ENCODE measurements around the gene BRD1. TPM values are rescaled to one million over a fixed set of nuclear protein-coding genes. Genes with fewer than 3 reads are reported as not detected.

The BRD1 gene
- total RNA-seq, 2 experiments from 2014 or later = 43.0 to 44.3 TPM

DNA sequence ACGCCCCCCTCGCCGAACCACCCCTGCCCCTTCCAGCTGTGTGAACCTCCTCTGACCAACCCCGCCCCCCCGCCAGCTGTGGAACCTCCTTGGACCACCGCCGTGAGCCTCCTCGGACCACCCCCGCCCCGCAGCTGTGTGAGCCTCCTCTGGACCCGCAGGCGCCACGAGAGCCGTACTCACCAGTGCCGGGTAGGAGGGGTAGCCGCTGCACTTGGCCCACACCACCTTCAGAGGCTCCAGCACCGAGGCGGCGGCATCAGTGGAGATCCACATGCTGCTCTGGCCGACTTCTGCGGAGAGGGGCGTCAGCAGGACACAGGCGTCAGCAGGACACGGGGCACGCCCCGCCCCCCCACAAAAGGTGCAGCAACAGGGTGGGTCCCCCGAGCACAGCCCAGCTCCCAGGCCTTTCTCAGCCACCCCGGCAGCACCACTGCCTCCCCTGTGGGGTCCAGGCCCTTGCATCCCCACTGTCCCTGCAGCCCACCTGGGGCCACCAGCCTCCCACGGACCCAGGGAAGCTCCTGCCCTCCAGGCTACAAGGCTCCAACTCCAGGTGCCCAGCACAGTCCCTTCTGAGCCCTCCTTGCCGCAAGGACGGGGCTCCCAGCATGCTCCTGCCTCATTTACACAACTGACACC is 51.7 kb downstream of the BRD1 start:
- CTCF ChIA-PET = no interaction called here

DNA sequence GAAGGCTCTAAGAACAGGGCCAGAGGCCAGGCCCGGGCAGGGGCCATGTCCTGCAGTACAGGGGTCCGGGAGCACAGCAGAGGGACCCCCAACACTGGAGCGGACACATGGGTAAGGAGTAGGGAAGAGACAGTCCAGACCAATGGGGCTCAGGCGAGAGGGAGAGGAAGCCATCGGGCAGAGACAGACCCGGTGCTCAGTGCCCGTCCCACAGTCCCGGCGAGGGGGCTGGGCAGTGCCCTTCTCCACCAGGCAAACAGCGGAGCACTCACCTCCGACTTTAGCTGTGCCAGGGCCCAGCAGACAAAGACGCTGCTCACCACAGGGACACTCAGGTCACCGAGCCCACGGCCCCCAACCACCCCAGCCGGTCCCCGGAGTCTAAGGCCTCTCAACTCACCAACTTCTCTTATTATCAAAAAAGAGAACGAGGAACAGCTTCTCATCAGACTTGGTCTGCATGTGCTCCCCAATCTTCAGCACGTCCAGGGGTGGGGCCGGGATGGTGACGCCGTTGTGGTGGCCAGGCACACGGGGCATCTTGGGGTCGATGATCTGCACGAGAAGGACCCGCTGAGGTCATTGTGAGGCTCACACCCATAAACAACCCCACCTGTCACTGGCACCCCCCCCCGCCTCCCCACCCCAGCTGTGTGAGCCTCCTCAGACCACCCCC is 52.3 kb downstream of the BRD1 start:
- Mint-ChIP-seq H3K27me3 (ENCODE audit: low read depth) (no peaks in the 10 kb centered on the region), H3K9me3 (ENCODE audit: insufficient read depth) (no peaks in the 10 kb centered on the region), H3K4me1 (ENCODE audit: low read depth) (peaks cover 30% of the 10 kb centered on the region), H3K27ac (no peak overlapping the region), H3K36me3 (ENCODE audit: low read depth) (peaks cover 42% of the 10 kb centered on the region), H3K4me3 (no peak overlapping the region)
- CTCF ChIA-PET = no interaction called here
- POLR2A ChIA-PET = no interaction called here
- DNase-seq (no peak), ATAC-seq (no peak)

More for the DNA sequence above, 51.7 kb downstream of the BRD1 start:
- no peak overlapping the region for H3K27ac Mint-ChIP-seq
- H3K4me3 Mint-ChIP-seq = no peak overlapping the region
- H3K4me1 Mint-ChIP-seq (ENCODE audit: low read depth) = peaks cover 24% of the 10 kb centered on the region
- ATAC-seq (no peak), DNase-seq (no peak)
- H3K27me3 Mint-ChIP-seq (ENCODE audit: low read depth) = no peaks in the 10 kb centered on the region
- POLR2A ChIA-PET = no interaction called here
- peaks cover 42% of the 10 kb centered on the region for H3K36me3 Mint-ChIP-seq (ENCODE audit: low read depth)
- H3K9me3 Mint-ChIP-seq (ENCODE audit: insufficient read depth) = no peaks in the 10 kb centered on the region

DNA sequence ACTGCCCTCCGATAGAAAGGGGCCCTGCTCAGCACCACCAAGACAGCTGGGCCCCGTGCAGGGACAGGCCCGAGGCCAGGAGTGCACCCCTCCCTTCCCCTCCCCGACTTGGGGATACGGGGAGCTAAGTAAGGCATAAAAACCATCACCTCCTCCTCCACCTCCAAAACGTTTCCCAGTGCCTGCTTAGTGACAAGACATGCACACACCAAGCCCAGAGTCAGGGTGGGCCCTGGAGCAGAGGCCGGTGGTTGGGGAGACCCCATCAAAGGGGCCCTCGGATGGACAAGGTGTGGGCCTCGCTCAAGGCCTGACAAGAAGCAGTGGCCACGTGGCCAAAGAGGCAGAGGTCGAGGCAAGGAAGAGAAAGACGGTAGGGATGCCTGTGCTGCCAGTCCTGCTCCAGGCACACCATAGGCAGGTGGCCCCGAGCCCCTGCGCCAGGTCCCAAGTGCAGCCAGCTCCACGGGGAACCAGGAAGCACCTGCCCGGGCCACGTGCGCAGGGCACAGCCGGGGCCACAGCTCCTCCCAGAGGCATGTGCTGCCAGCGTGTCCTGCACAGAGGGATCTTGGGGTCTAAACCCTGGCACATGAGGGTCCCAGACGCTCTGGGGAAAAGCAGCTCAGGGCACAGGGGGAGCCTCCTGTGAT is 53.0 kb downstream of the BRD1 start:
- Mint-ChIP-seq H3K9me3 (ENCODE audit: insufficient read depth) (no peaks in the 10 kb centered on the region), H3K36me3 (ENCODE audit: low read depth) (peaks cover 42% of the 10 kb centered on the region), H3K4me1 (ENCODE audit: low read depth) (peaks cover 31% of the 10 kb centered on the region), H3K4me3 (no peak overlapping the region), H3K27me3 (ENCODE audit: low read depth) (no peaks in the 10 kb centered on the region), H3K27ac (no peak overlapping the region)
- ChIA-PET CTCF (no interaction called here), POLR2A (no interaction called here)
- no peak for ATAC-seq
- DNase-seq = no peak

DNA sequence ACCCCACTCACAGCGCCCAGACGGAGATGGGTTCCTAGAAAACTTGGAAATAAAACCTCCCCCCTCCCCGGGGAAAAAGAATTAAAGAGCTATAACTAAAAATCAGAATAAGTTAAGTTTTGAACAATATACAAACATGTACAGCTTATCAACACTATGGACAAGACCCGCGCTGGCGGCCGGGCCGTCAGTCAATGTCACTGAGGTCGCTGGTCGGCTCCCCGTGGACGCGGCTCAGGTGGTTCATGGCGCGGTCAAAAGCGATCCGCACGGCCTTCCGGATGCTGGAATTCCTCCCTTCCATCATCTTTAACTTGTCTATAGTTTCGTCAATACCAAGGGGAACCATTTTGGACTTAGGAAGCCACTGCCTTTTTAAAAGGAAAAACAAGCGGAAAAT is 53.6 kb downstream of the BRD1 start:
- ATAC-seq = no peak
- H3K27ac Mint-ChIP-seq = no peak overlapping the region
- no peak for DNase-seq
- H3K4me1 Mint-ChIP-seq (ENCODE audit: low read depth) = peaks cover 31% of the 10 kb centered on the region
- CTCF ChIA-PET = no interaction called here
- H3K36me3 Mint-ChIP-seq (ENCODE audit: low read depth) = peaks cover 38% of the 10 kb centered on the region
- H3K4me3 Mint-ChIP-seq = no peak overlapping the region
- no peaks in the 10 kb centered on the region for H3K9me3 Mint-ChIP-seq (ENCODE audit: insufficient read depth)
- no peaks in the 10 kb centered on the region for H3K27me3 Mint-ChIP-seq (ENCODE audit: low read depth)
- POLR2A ChIA-PET = no interaction called here

DNA sequence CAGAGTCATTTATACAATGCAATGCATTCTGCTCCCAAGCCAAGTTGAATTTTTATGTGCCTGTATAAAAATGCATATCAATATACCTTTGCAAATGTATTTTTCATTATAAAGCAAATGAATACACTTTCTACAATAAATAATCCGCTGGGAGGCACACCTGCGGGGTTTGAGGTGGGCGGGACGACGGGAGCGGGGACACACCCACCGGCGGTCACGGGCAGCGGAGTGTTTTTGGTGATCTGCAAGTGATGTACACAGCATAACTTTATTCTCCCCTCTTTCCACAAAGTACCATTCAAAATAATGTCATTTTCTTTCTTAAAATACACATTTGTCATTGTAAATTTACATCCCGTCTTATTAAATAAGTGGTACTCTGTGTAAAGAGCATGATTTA is 54.1 kb downstream of the BRD1 start:
- H3K4me1 Mint-ChIP-seq (ENCODE audit: low read depth) = peaks cover 31% of the 10 kb centered on the region
- DNase-seq (no peak), ATAC-seq (no peak)
- H3K4me3 Mint-ChIP-seq = no peak overlapping the region
- H3K27me3 Mint-ChIP-seq (ENCODE audit: low read depth) = no peaks in the 10 kb centered on the region
- H3K36me3 Mint-ChIP-seq (ENCODE audit: low read depth) = peaks cover 38% of the 10 kb centered on the region
- ChIA-PET POLR2A (no interaction called here), CTCF (no interaction called here)
- no peak overlapping the region for H3K27ac Mint-ChIP-seq
- no peaks in the 10 kb centered on the region for H3K9me3 Mint-ChIP-seq (ENCODE audit: insufficient read depth)

DNA sequence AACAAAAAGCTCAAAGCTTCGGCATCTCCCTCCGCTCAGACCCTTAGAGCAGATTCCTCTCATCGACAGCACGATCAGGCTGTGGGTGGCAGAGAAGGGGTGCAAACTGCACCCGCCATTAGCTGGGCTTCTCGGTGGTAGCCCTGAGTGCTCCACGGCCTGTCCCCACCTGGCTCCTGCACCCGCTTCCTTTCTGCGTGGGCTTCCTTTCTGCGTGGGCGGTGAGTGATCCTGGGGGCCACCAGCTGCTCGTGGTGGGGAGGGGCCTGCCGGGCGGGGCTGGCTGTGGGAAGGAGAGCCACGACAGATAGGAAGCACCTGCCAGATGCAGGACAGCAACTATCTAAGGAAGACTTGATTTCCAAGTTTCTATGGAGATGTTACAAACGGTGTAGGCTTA is 55.0 kb downstream of the BRD1 start:
- no peaks in the 10 kb centered on the region for H3K9me3 Mint-ChIP-seq (ENCODE audit: insufficient read depth)
- ATAC-seq (no peak), DNase-seq (no peak)
- H3K36me3 Mint-ChIP-seq (ENCODE audit: low read depth) = peaks cover 32% of the 10 kb centered on the region
- no peaks in the 10 kb centered on the region for H3K27me3 Mint-ChIP-seq (ENCODE audit: low read depth)
- H3K27ac Mint-ChIP-seq = peak overlapping the region; percentile 39
- H3K4me3 Mint-ChIP-seq = no peak overlapping the region
- peaks cover 31% of the 10 kb centered on the region for H3K4me1 Mint-ChIP-seq (ENCODE audit: low read depth)
- ChIA-PET CTCF (interaction anchor here (2.4 kb wide), 1 partner anchor 258 kb away, joined by 6 read pairs; no protein-coding TSS in a partner anchor), POLR2A (no interaction called here)

DNA sequence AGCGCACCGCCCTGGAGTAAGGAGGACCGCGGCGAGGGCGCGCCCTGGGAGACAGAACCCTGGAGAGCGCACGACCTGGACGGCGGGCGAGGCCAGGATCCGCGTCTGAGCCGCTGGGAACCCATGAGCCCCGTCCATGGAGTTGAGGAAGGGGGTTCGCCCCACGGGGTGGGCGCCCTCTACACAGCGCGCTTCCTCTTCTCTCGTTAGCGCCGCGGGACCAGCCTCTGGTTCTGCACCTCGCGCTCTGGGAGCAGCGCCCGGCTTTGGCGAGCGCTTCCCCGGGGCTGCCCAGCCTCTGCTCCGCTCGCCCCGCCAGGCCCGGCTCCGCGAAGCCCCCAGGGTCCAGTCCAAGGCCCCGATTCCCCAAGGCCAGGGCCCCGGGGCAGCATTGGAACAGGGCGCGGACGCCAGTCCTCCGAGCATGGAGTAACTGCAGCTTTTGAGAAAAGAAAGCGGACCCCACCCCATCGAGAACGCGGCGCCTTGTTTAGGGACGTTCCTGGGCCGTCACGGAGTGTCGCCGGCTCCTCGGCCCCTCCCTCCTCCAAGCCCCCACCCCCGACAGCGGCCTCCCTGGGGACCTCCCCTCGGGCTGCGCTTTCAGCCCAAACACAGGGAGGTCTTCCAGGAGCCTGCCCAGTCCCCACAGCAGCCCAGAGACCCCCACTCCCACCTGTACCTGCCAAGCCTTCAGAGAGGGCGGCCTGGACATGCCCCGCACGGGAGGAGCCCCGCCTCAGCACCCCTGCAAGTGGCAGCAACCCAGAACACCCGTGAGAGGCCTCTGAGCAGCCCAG is 56.2 kb downstream of the BRD1 start:
- no peak overlapping the region for H3K27ac Mint-ChIP-seq
- no peaks in the 10 kb centered on the region for H3K27me3 Mint-ChIP-seq (ENCODE audit: low read depth)
- peaks cover 28% of the 10 kb centered on the region for H3K36me3 Mint-ChIP-seq (ENCODE audit: low read depth)
- H3K4me3 Mint-ChIP-seq = no peak overlapping the region
- peaks cover 5% of the 10 kb centered on the region for H3K9me3 Mint-ChIP-seq (ENCODE audit: insufficient read depth)
- DNase-seq (no peak), ATAC-seq (no peak)
- H3K4me1 Mint-ChIP-seq (ENCODE audit: low read depth) = peaks cover 33% of the 10 kb centered on the region
- CTCF ChIA-PET = interaction anchor here (2.4 kb wide), 1 partner anchor 259 kb away, joined by 6 read pairs; no protein-coding TSS in a partner anchor
- POLR2A ChIA-PET = no interaction called here

DNA sequence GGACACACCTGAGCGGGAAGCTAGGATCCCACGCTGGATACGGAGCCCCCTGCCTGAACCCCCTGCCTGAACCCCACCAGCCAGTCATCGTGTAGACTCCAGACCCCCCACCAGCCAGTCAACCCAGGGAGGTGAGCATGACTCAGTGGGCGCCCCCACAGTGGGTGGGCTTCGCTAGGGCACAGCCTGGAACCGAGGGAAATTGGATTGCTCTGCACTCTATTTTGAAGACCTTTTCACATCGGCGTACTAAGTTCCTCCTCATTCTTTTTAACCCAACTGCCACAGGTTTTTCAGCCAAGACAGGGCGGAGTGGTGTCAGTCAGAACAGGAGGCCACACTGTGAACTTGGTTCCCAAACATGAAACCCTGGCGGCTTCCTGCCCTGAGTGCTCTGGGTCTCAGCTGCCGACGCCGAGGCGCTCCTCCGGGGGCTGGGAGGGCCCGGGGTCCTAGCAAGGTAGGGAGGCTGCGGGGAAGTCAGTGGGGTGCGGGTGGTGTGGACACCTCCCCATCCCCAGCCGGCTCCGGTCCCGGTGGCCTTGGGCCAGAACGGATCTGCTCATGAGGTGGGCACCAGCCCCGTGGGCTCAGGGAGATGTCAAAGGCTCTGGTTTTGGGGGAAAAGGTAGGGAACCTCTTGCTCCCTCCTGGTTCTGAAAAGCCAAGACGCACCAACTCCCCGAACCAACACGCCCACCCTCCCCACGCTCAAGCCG is 57.0 kb downstream of the BRD1 start:
- ATAC-seq = peak; percentile 22
- peak overlapping the region; percentile 48 for H3K27ac Mint-ChIP-seq
- POLR2A ChIA-PET = interaction anchor here (0.8 kb wide), 1 partner anchor 55 kb away, joined by 3 read pairs; no protein-coding TSS in a partner anchor

DNA sequence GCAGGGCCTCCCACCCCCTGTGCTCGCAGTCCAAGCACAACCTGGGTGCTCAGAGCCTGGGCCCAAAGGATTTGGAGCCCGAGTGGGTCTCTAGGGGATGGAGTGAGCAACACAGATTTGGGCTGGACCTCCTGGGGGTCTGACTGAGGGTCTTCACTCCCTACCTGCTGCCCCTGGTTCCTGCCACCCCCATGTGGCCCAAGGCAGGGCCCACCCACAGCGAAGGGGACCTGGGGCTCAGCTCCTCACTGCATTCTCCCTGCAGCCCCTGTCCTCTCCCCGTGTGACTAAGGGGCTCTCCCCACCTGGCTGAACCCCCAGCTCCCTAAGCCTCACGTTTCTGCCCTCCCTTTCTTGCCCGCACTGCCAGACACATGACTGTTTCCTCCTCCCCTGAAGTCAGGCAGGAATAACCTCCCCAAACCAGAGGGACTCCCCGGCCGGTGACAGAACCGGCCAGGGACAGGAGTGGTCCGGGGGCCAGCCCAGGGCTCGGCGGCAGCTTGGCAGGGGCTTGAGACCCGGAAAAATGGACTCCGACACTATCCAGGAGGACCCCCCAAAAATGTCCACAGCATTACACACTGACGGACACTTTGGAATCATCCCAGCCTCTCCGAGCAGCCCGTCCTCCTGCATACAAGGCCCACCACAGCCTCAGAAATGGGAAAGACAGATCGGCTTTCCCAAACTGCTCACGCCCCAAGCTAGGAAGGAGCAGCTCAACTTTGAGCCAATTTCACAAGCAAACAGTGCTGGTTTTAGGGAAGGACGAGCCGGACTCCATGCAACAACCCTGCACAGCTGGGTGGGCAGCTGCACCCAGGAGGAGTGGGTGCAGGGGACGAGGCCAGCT is 57.8 kb downstream of the BRD1 start:
- ChIA-PET CTCF (no interaction called here), POLR2A (interaction anchor here (0.8 kb wide), 1 partner anchor 56 kb away, joined by 3 read pairs; no protein-coding TSS in a partner anchor)
- peaks cover 33% of the 10 kb centered on the region for H3K4me1 Mint-ChIP-seq (ENCODE audit: low read depth)
- H3K36me3 Mint-ChIP-seq (ENCODE audit: low read depth) = peaks cover 24% of the 10 kb centered on the region
- H3K27ac Mint-ChIP-seq = no peak overlapping the region
- H3K9me3 Mint-ChIP-seq (ENCODE audit: insufficient read depth) = peaks cover 5% of the 10 kb centered on the region
- no peak for ATAC-seq
- H3K4me3 Mint-ChIP-seq = no peak overlapping the region
- no peaks in the 10 kb centered on the region for H3K27me3 Mint-ChIP-seq (ENCODE audit: low read depth)
- no peak for DNase-seq

More for the DNA sequence above, 57.0 kb downstream of the BRD1 start:
- H3K36me3 Mint-ChIP-seq (ENCODE audit: low read depth) = peaks cover 24% of the 10 kb centered on the region
- peaks cover 33% of the 10 kb centered on the region for H3K4me1 Mint-ChIP-seq (ENCODE audit: low read depth)
- DNase-seq = peak; percentile 38
- peaks cover 5% of the 10 kb centered on the region for H3K9me3 Mint-ChIP-seq (ENCODE audit: insufficient read depth)
- H3K27me3 Mint-ChIP-seq (ENCODE audit: low read depth) = no peaks in the 10 kb centered on the region
- H3K4me3 Mint-ChIP-seq = no peak overlapping the region
- CTCF ChIA-PET = interaction anchor here (2.4 kb wide), 1 partner anchor 260 kb away, joined by 6 read pairs; no protein-coding TSS in a partner anchor

DNA sequence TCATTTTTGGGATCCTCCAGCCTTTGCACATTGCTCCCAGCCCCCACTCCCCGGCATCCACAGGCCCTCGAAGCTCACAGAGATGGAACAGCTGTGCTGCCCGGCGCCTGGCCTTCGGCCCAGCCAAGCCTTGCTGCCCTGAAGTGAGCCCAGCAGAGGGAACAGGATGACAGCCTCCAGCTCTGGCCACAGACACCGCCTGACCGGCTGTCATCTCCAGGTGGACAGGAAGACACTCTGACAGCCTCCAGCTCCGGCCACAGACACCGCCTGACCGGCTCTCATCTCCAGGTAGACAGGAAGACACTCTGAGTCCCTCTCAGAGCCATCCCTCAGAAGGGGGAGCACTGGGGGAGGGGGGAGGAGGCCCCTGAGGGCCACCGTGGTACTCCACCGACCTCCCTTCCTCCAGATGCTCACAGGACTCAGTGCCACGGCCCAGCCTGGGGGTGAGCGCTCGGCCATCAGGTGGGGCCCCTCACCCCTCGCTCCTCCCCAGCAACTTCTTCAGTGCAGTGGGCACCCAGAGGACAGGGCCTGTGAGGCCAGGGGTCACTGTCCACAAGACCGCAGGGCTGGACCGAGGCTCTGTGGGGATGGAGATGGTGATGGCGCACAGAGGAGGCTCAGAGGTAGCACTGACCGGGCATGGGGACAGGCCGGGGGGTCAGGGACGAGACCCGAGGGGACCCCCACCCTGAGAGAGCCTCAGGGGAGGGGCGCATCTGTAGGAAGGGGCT is 58.6 kb downstream of the BRD1 start:
- H3K36me3 Mint-ChIP-seq (ENCODE audit: low read depth) = peaks cover 19% of the 10 kb centered on the region
- H3K27me3 Mint-ChIP-seq (ENCODE audit: low read depth) = no peaks in the 10 kb centered on the region
- ATAC-seq (no peak), DNase-seq (no peak)
- ChIA-PET POLR2A (interaction anchor here (0.6 kb wide), 1 partner anchor 53 kb away, joined by 3 read pairs; no protein-coding TSS in a partner anchor), CTCF (interaction anchor here (0.7 to 2.9 kb wide), 2 partner anchors 157 to 261 kb away, joined by 3 to 35 read pairs; no protein-coding TSS in a partner anchor)
- peaks cover 5% of the 10 kb centered on the region for H3K9me3 Mint-ChIP-seq (ENCODE audit: insufficient read depth)
- no peak overlapping the region for H3K27ac Mint-ChIP-seq
- no peak overlapping the region for H3K4me3 Mint-ChIP-seq
- H3K4me1 Mint-ChIP-seq (ENCODE audit: low read depth) = peaks cover 33% of the 10 kb centered on the region

Measured in activated CD8-positive, alpha-beta T cell treated with anti-CD3 and anti-CD28 coated beads, Interleukin-2, amount 10 ng/mL, durations not matched to agents 7 days and 5 days (primary cell).